SK-N-SH (cell line): ENCODE measurements around the gene TBP. TPM values are rescaled to one million over a fixed set of nuclear protein-coding genes. Genes with fewer than 3 reads are reported as not detected.

Source experiments
- CTCF ChIA-PET: fragments of 300-600, 350-600 bp; formaldehyde crosslinking; extraction: SDS; loops from one replicate; lab custom pipeline; 2021; lab: Yijun Ruan, JAX
- POLR2A ChIA-PET: fragments of 350-600 bp; sonication (Branson Sonifier 250); formaldehyde crosslinking; extraction: SDS; loops from one replicate; lab custom pipeline; 2020; ENCODE audit warnings: antibody characterized with exemption, inconsistent platforms; lab: Yijun Ruan, JAX
- DNase-seq: peaks from one replicate; pipeline ENCODE4 v3.0.0; 2012
- H2AFZ ChIP-seq: fragments of 200-600 bp; sonication (generic); 2 replicates; pipeline ENCODE4 v1.8.1; 2016; ENCODE audit warnings: antibody characterized with exemption, mild to moderate bottlenecking, low read depth
- H3F3A ChIP-seq: fragments of 200-600 bp; sonication (generic); replicated peaks from 2 replicates; pipeline ENCODE3; 2016; ENCODE audit warnings: antibody characterized with exemption, mild to moderate bottlenecking; ENCODE audit not compliant: insufficient read depth
- H3K27ac ChIP-seq, 2 experiments: fragments of 200-500 bp in 1 of 2; fragments of 200-600 bp in 1 of 2; sonication (Bioruptor generic) in 1 of 2; sonication (generic), shearing (Covaris generic) in 1 of 2; 2 replicates each; pipeline versions ENCODE4 v1.5.1 to v1.6.1; 2014 to 2016; ENCODE audit warnings: low read depth in 2 of 2, inconsistent platforms in 1 of 2, low read length in 1 of 2, mild to moderate bottlenecking in 1 of 2, mixed read lengths in 1 of 2
- H3K27me3 ChIP-seq: fragments of 200-600 bp; sonication (generic), shearing (Covaris generic); 2 replicates; pipeline ENCODE4 v1.6.1; 2016; ENCODE audit warnings: mixed run types; ENCODE audit not compliant: insufficient read depth
- H3K36me3 ChIP-seq, 2 experiments: fragments of 200-500 bp in 1 of 2; fragments of 200-600 bp in 1 of 2; sonication (Bioruptor generic) in 1 of 2; sonication (generic) in 1 of 2; replicated peaks in 1 of 2; 2 replicates each; pipeline versions ENCODE3 to v1.5.1; 2014 to 2016; ENCODE audit warnings: low read length in 1 of 2, mild to moderate bottlenecking in 1 of 2; ENCODE audit not compliant: insufficient read depth in 2 of 2, control insufficient read depth in 1 of 2
- H3K4me1 ChIP-seq, 2 experiments: fragments of 200-500 bp in 1 of 2; fragments of 200-600 bp in 1 of 2; sonication (Bioruptor generic) in 1 of 2; sonication (generic), shearing (Covaris generic) in 1 of 2; 2 replicates each; pipeline versions ENCODE4 v1.5.1 to v1.6.1; 2014 to 2016; ENCODE audit warnings: low read depth in 1 of 2, low read length in 1 of 2, mixed run types in 1 of 2; ENCODE audit not compliant: insufficient read depth in 2 of 2, control insufficient read depth in 1 of 2
- H3K4me2 ChIP-seq: fragments of 200-600 bp; sonication (generic), shearing (Covaris generic); 2 replicates; pipeline ENCODE4 v1.6.1; 2017; ENCODE audit warnings: mixed run types
- H3K4me3 ChIP-seq, 2 experiments: fragments of 200-500 bp in 1 of 2; fragments of 200-600 bp in 1 of 2; sonication (Bioruptor generic) in 1 of 2; sonication (generic), shearing (Covaris generic) in 1 of 2; 2 replicates each; pipeline versions ENCODE4 v1.5.1 to v1.8.1; 2014 to 2016; ENCODE audit warnings: low read depth in 2 of 2, inconsistent platforms in 1 of 2, low read length in 1 of 2, mild to moderate bottlenecking in 1 of 2, mixed read lengths in 1 of 2, moderate library complexity in 1 of 2
- H3K79me2 ChIP-seq: fragments of 200-600 bp; sonication (generic); 2 replicates; pipeline ENCODE4 v1.8.1; 2017; ENCODE audit warnings: mild to moderate bottlenecking; ENCODE audit not compliant: insufficient read depth
- H3K9ac ChIP-seq: fragments of 200-600 bp; sonication (generic); 2 replicates; pipeline ENCODE4 v1.6.1; 2017; ENCODE audit warnings: mixed run types
- H3K9me2 ChIP-seq: fragments of 200-600 bp; sonication (generic); 2 replicates; pipeline ENCODE4 v1.6.1; 2017; ENCODE audit warnings: mixed run types
- H3K9me3 ChIP-seq: fragments of 200-600 bp; sonication (generic); 2 replicates; pipeline ENCODE4 v1.6.1; 2017; ENCODE audit warnings: mixed run types, mild to moderate bottlenecking, moderate library complexity
- H4K20me1 ChIP-seq: fragments of 200-600 bp; sonication (generic); 2 replicates; pipeline ENCODE4 v1.6.1; 2017; ENCODE audit warnings: mild to moderate bottlenecking, mixed run types; ENCODE audit not compliant: insufficient read depth
- CHD2 ChIP-seq: fragments of 150-350 bp; IDR thresholded peaks from 2 replicates; pipeline ENCODE4 v1.6.1; 2018; ENCODE audit warnings: low read length; ENCODE audit not compliant: partially characterized antibody
- ELF1 ChIP-seq: IDR thresholded peaks from 2 replicates; pipeline ENCODE4 v1.4.0; 2012
- FOSL2 ChIP-seq: IDR thresholded peaks from 2 replicates; pipeline ENCODE4 v1.4.0; 2012; ENCODE audit warnings: low read depth, mild to moderate bottlenecking, moderate library complexity, borderline replicate concordance
- GABPA ChIP-seq: IDR thresholded peaks from 2 replicates; pipeline ENCODE4 v1.4.0; 2012; ENCODE audit warnings: low read depth, mild to moderate bottlenecking
- GATA2 ChIP-seq: sonication (generic); formaldehyde crosslinking; IDR thresholded peaks from 2 replicates; pipeline ENCODE4 v1.5.0; 2020; ENCODE audit warnings: mild to moderate bottlenecking, missing genetic modification reagents
- JUND ChIP-seq: IDR thresholded peaks from 2 replicates; pipeline ENCODE4 v1.4.0; 2012
- MXI1 ChIP-seq: IDR thresholded peaks from 2 replicates; pipeline ENCODE4 v1.6.1; 2012; ENCODE audit warnings: mild to moderate bottlenecking, low read depth, low read length, improper control_type of control experiment
- NFIC ChIP-seq: IDR thresholded peaks from 2 replicates; pipeline ENCODE4 v1.4.0; 2012; ENCODE audit warnings: borderline replicate concordance
- NRF1 ChIP-seq: IDR thresholded peaks from 2 replicates; pipeline ENCODE4 v1.6.1; 2012; ENCODE audit warnings: low read depth, mild to moderate bottlenecking, low read length
- RAD21 ChIP-seq: IDR thresholded peaks from 2 replicates; pipeline ENCODE4 v1.6.1; 2012; ENCODE audit warnings: mild to moderate bottlenecking, low read length
- RCOR1 ChIP-seq: fragments of 150-350 bp; IDR thresholded peaks from 2 replicates; pipeline ENCODE4 v1.6.1; 2017; ENCODE audit warnings: antibody characterized with exemption, low read length
- RFX5 ChIP-seq: IDR thresholded peaks from 2 replicates; pipeline ENCODE4 v1.6.1; 2012; ENCODE audit warnings: mild to moderate bottlenecking, improper control_type of control experiment, low read length
- RXRA ChIP-seq: IDR thresholded peaks from 2 replicates; pipeline ENCODE4 v1.4.0; 2012; ENCODE audit warnings: low read depth, mild to moderate bottlenecking, borderline replicate concordance
- SIN3A ChIP-seq: IDR thresholded peaks from 2 replicates; pipeline ENCODE4 v1.6.1; 2012; ENCODE audit warnings: low read depth, mild to moderate bottlenecking, low read length, moderate library complexity, borderline replicate concordance
- SMC3 ChIP-seq: IDR thresholded peaks from 2 replicates; pipeline ENCODE4 v1.6.1; 2012; ENCODE audit warnings: low read depth, low read length, improper control_type of control experiment
- TAF1 ChIP-seq: IDR thresholded peaks from 2 replicates; pipeline ENCODE4 v1.6.1; 2012; ENCODE audit warnings: low read depth, mild to moderate bottlenecking, low read length, moderate library complexity, borderline replicate concordance
- TCF12 ChIP-seq: IDR thresholded peaks from 2 replicates; pipeline ENCODE4 v1.4.0; 2012
- YY1 ChIP-seq: IDR thresholded peaks from 2 replicates; pipeline ENCODE4 v1.4.0; 2012; ENCODE audit warnings: low read depth, mild to moderate bottlenecking
- WGBS: methylation state at CpG from one replicate; pipeline ENCODE4 v1.1.6; 2017; ENCODE audit warnings: low lambda C conversion rate; 5-methylcytosine and 5-hydroxymethylcytosine counted together
- polyA plus RNA-seq, 3 experiments: library from polyadenylated mRNA; depleted of rRNA; stranded (reverse); fragments of >200 nt; gene quantifications; 2 replicates each; pipeline ENCODE4 v1.2.3, GENCODE V29; 2012
- TF ChIP-seq, protein P1 (sequence below): IDR thresholded peaks from 2 replicates; pipeline ENCODE4; 2012
- TF ChIP-seq, protein P2 (sequence below): fragments of 200-600 bp; sonication (generic); IDR thresholded peaks from 2 replicates; pipeline ENCODE4 v1.6.1; 2017; ENCODE audit warnings: antibody characterized with exemption, mild to moderate bottlenecking, moderate library complexity
- TF ChIP-seq, protein P3 (sequence below): fragments of 150-350 bp; IDR thresholded peaks from 2 replicates; pipeline ENCODE4 v1.6.1; 2017; ENCODE audit warnings: antibody characterized with exemption, low read length, low read depth, borderline replicate concordance
- TF ChIP-seq, protein P4 (sequence below): fragments of 150-350 bp; IDR thresholded peaks from 2 replicates; pipeline ENCODE4 v1.6.1; 2016; ENCODE audit warnings: mild to moderate bottlenecking, low read depth, low read length
- TF ChIP-seq, protein P5 (sequence below): IDR thresholded peaks from 2 replicates; pipeline ENCODE4 v1.4.0; 2012; ENCODE audit warnings: low read depth
- TF ChIP-seq, protein P6 (sequence below): IDR thresholded peaks from 2 replicates; pipeline ENCODE4 v1.4.0; 2012; ENCODE audit warnings: low read depth, borderline replicate concordance
- TF ChIP-seq, protein P7 (sequence below): IDR thresholded peaks from 2 replicates; pipeline ENCODE4 v1.4.0; 2012; ENCODE audit warnings: low read depth, borderline replicate concordance

TBP gene
- polyA plus RNA-seq (2012; rRNA removed), result 45.5 and 54.6 TPM in 2 replicates
- polyA plus RNA-seq (2012; cell fraction: cytosol; rRNA removed), result 20.6 and 25.9 TPM in 2 replicates
- polyA plus RNA-seq (2012; cell fraction: nucleus; rRNA removed), result 30.0 and 57.8 TPM in 2 replicates

DNA sequence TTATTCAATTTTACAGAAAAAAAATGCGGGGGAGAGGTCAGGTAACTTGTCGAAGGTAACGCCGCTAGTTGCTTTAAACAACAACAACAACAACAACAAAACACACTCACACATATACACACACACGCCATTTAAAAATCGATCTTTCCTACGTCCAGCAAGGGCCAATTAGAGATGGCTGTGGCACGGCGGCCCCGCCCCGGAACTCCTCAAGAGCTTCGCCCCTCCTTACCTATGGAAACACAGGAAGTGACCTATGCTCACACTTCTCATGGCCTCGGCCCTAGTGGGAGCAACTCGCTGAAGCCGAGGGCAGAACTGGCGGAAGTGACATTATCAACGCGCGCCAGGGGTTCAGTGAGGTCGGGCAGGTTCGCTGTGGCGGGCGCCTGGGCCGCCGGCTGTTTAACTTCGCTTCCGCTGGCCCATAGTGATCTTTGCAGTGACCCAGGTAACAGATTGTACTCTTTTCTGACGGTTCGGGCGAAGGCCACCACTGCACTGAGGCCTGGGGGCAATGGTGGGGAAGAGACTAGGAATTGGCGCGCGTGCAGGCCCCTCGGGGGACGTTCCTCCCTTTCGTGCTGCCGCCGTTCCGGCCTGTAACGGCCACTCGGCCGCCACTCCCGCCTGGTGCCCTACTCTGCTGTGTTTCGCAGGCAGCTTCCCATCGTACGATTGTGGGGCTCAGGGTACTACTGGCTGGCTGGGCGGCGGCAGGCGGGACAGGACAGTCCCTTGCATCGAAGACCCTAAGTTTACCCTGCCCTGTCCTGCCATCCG, at the start of gene TBP:
Gene TBP (plus strand): TSS at position 357 of the 783 bp plus-strand sequence. CDS start 2,661 bp downstream, outside the sequence.
- peak; percentile 91 for DNase-seq
- Histone ChIP-seq H3K4me2 (peak within 1 kb of the TSS; percentile 91), H3K36me3 (peaks cover 22 to 33% of the 10 kb centered on the region in 2 experiments), H3K4me1 (peaks cover 19 to 23% of the 10 kb centered on the region in 2 experiments; a peak in 3 of 4 replicates), H3K4me3 (peak within 1 kb of the TSS; percentile 89 to 100), H3F3A (peaks cover 5% of the 10 kb centered on the region), H3K27ac (peak within 1 kb of the TSS; percentile 77 to 92), H3K9ac (peak within 1 kb of the TSS; percentile 90), H3K9me3 (no peaks in the 10 kb centered on the region), H3K79me2 (peaks cover 90% of the 10 kb centered on the region), H4K20me1 (peaks cover 35% of the 10 kb centered on the region), H3K9me2 (no peaks in the 10 kb centered on the region), H3K27me3 (no peaks in the 10 kb centered on the region), H2AFZ (peak within 1 kb of the TSS; percentile 89)
- POLR2A ChIA-PET, result interaction anchor here (0.6 to 1.3 kb wide), 5 partner anchors 8 to 804 kb away, joined by 3 to 10 read pairs (median 4); partner anchors contain the start of genes ERMARD and PDCD2
- under 1% methylated on average over 19 of the region's 51 CpGs for WGBS
- CTCF ChIA-PET, result interaction anchor here (1.2 to 1.5 kb wide), 2 partner anchors 723 to 763 kb away, joined by 4 to 5 read pairs; no protein-coding TSS in a partner anchor
- peak; percentile 85 for TF ChIP-seq YY1
- TF ChIP-seq, protein P1, sequence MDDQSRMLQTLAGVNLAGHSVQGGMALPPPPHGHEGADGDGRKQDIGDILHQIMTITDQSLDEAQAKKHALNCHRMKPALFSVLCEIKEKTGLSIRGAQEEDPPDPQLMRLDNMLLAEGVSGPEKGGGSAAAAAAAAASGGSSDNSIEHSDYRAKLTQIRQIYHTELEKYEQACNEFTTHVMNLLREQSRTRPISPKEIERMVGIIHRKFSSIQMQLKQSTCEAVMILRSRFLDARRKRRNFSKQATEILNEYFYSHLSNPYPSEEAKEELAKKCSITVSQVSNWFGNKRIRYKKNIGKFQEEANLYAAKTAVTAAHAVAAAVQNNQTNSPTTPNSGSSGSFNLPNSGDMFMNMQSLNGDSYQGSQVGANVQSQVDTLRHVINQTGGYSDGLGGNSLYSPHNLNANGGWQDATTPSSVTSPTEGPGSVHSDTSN, result no peak; the same call in 1 of the 2 replicates
- TF ChIP-seq ELF1, result peak; percentile 99
- TF ChIP-seq CHD2, result peak; percentile 95
- no peak for TF ChIP-seq RAD21
- peak; percentile 52; the same call in 1 of the 2 replicates for TF ChIP-seq RXRA
- TF ChIP-seq, protein P2, sequence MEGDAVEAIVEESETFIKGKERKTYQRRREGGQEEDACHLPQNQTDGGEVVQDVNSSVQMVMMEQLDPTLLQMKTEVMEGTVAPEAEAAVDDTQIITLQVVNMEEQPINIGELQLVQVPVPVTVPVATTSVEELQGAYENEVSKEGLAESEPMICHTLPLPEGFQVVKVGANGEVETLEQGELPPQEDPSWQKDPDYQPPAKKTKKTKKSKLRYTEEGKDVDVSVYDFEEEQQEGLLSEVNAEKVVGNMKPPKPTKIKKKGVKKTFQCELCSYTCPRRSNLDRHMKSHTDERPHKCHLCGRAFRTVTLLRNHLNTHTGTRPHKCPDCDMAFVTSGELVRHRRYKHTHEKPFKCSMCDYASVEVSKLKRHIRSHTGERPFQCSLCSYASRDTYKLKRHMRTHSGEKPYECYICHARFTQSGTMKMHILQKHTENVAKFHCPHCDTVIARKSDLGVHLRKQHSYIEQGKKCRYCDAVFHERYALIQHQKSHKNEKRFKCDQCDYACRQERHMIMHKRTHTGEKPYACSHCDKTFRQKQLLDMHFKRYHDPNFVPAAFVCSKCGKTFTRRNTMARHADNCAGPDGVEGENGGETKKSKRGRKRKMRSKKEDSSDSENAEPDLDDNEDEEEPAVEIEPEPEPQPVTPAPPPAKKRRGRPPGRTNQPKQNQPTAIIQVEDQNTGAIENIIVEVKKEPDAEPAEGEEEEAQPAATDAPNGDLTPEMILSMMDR, result no peak
- TF ChIP-seq JUND, result no peak
- 0 out of 2 replicates have a peak, but pooled peaks have one; percentile 56 for TF ChIP-seq SIN3A
- peak; percentile 66 for TF ChIP-seq MXI1
- TF ChIP-seq, protein P3, sequence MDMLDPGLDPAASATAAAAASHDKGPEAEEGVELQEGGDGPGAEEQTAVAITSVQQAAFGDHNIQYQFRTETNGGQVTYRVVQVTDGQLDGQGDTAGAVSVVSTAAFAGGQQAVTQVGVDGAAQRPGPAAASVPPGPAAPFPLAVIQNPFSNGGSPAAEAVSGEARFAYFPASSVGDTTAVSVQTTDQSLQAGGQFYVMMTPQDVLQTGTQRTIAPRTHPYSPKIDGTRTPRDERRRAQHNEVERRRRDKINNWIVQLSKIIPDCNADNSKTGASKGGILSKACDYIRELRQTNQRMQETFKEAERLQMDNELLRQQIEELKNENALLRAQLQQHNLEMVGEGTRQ, result no peak
- TF ChIP-seq, protein P4, sequence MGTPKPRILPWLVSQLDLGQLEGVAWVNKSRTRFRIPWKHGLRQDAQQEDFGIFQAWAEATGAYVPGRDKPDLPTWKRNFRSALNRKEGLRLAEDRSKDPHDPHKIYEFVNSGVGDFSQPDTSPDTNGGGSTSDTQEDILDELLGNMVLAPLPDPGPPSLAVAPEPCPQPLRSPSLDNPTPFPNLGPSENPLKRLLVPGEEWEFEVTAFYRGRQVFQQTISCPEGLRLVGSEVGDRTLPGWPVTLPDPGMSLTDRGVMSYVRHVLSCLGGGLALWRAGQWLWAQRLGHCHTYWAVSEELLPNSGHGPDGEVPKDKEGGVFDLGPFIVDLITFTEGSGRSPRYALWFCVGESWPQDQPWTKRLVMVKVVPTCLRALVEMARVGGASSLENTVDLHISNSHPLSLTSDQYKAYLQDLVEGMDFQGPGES, result no peak
- TF ChIP-seq TCF12, result peak; percentile 40; the same call in 1 of the 2 replicates
- TF ChIP-seq GABPA, result peak; percentile 98
- TF ChIP-seq, protein P5, sequence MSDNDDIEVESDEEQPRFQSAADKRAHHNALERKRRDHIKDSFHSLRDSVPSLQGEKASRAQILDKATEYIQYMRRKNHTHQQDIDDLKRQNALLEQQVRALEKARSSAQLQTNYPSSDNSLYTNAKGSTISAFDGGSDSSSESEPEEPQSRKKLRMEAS, result peak; percentile 94
- TF ChIP-seq NRF1, result no peak
- TF ChIP-seq, protein P6, sequence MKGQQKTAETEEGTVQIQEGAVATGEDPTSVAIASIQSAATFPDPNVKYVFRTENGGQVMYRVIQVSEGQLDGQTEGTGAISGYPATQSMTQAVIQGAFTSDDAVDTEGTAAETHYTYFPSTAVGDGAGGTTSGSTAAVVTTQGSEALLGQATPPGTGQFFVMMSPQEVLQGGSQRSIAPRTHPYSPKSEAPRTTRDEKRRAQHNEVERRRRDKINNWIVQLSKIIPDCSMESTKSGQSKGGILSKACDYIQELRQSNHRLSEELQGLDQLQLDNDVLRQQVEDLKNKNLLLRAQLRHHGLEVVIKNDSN, result no peak
- TF ChIP-seq, protein P7, sequence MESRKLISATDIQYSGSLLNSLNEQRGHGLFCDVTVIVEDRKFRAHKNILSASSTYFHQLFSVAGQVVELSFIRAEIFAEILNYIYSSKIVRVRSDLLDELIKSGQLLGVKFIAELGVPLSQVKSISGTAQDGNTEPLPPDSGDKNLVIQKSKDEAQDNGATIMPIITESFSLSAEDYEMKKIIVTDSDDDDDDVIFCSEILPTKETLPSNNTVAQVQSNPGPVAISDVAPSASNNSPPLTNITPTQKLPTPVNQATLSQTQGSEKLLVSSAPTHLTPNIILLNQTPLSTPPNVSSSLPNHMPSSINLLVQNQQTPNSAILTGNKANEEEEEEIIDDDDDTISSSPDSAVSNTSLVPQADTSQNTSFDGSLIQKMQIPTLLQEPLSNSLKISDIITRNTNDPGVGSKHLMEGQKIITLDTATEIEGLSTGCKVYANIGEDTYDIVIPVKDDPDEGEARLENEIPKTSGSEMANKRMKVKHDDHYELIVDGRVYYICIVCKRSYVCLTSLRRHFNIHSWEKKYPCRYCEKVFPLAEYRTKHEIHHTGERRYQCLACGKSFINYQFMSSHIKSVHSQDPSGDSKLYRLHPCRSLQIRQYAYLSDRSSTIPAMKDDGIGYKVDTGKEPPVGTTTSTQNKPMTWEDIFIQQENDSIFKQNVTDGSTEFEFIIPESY, result peak; percentile 93
- TF ChIP-seq GATA2 (CRISPR knock-in tag), result no peak
- TF ChIP-seq FOSL2, result no peak
- peak; percentile 52; the same call in 1 of the 2 replicates for TF ChIP-seq RCOR1
- no peak; the same call in 1 of the 2 replicates for TF ChIP-seq NFIC
- TF ChIP-seq SMC3, result no peak
- TF ChIP-seq TAF1, result peak; percentile 73
- no peak for TF ChIP-seq RFX5
